IMR-90 (cell line): ENCODE data around the gene MARCHF7. TPM values are rescaled to one million over a fixed set of nuclear protein-coding genes. Genes with fewer than 3 reads are reported as not detected.

Experiments used
- ATAC-seq: fragments of 200-7000 bp; cut with Tn5 transposase; 2 replicates; pipeline ENCODE4 v1.9.1; 2020; ENCODE audit warnings: low read depth, mild to moderate bottlenecking, moderate library complexity
- BruUV-seq: library from RNA; stranded (reverse); fragments of 400-500 nt; replicated peaks from 2 replicates; lab custom pipeline; 2021; lab: Mats Ljungman, UMichigan
- CTCF ChIA-PET: fragments of 300-600 bp; formaldehyde crosslinking; extraction: SDS; loops from one replicate; lab custom pipeline; 2021; ENCODE audit warnings: antibody characterized with exemption; lab: Yijun Ruan, JAX
- POLR2A ChIA-PET: fragments of 300-600 bp; sonication (Branson Sonifier 250); formaldehyde crosslinking; loops from one replicate; lab custom pipeline; 2022; ENCODE audit warnings: antibody characterized with exemption; ENCODE audit not compliant: unreplicated experiment; lab: Charles Lee
- DNase-seq: peaks from one replicate; pipeline ENCODE4 v3.0.0; 2013
- H2AFZ ChIP-seq: replicated peaks from 2 replicates; pipeline ENCODE3; 2013; ENCODE audit warnings: low read length, mild to moderate bottlenecking; ENCODE audit not compliant: poor library complexity
- H2AK5ac ChIP-seq: 2 replicates; pipeline ENCODE4 v1.6.1; 2013; ENCODE audit warnings: low read depth, low read length, inconsistent platforms
- H2AK9ac ChIP-seq: replicated peaks from 2 replicates; pipeline ENCODE3; 2013; ENCODE audit warnings: mild to moderate bottlenecking, low read depth, low read length, moderate library complexity; ENCODE audit not compliant: poor library complexity
- H2BK120ac ChIP-seq: 2 replicates; pipeline ENCODE4 v1.6.1; 2013; ENCODE audit warnings: low read depth, low read length, inconsistent platforms
- H2BK15ac ChIP-seq: 3 replicates; pipeline ENCODE4 v1.6.1; 2013; ENCODE audit warnings: low read depth, low read length, inconsistent platforms
- H2BK20ac ChIP-seq: 2 replicates; pipeline ENCODE4 v1.6.1; 2013; ENCODE audit warnings: low read depth, mild to moderate bottlenecking, inconsistent platforms, low read length, moderate library complexity
- H2BK5ac ChIP-seq: 2 replicates; pipeline ENCODE4 v1.6.1; 2013; ENCODE audit warnings: mild to moderate bottlenecking, low read depth, low read length, inconsistent platforms; ENCODE audit not compliant: poor library complexity, severe bottlenecking
- H3K14ac ChIP-seq: replicated peaks from 2 replicates; pipeline ENCODE4 v1.6.1; 2013; ENCODE audit warnings: low read depth, low read length, inconsistent platforms
- H3K18ac ChIP-seq: 2 replicates; pipeline ENCODE4 v1.6.1; 2013; ENCODE audit warnings: low read depth, low read length, control low read depth
- H3K23ac ChIP-seq: 2 replicates; pipeline ENCODE4 v1.6.1; 2013; ENCODE audit warnings: low read depth, low read length, inconsistent platforms
- H3K27ac ChIP-seq: 2 replicates; pipeline ENCODE4 v1.5.1; 2013; ENCODE audit warnings: mild to moderate bottlenecking, control low read depth, low read length; ENCODE audit not compliant: insufficient read depth
- H3K27me3 ChIP-seq: 2 replicates; pipeline ENCODE4 v1.6.1; 2013; ENCODE audit warnings: low read length; ENCODE audit not compliant: control insufficient read depth, insufficient read depth
- H3K36me3 ChIP-seq: 2 replicates; pipeline ENCODE4 v1.6.1; 2013; ENCODE audit warnings: low read length, mixed read lengths; ENCODE audit not compliant: control insufficient read depth, insufficient read depth
- H3K4ac ChIP-seq: 2 replicates; pipeline ENCODE4 v1.6.1; 2013; ENCODE audit warnings: low read depth, low read length, inconsistent platforms
- H3K4me1 ChIP-seq: 2 replicates; pipeline ENCODE4 v1.6.1; 2013; ENCODE audit warnings: low read length, mixed read lengths; ENCODE audit not compliant: control insufficient read depth, insufficient read depth
- H3K4me2 ChIP-seq: 2 replicates; pipeline ENCODE4 v1.6.1; 2013; ENCODE audit warnings: low read depth, mild to moderate bottlenecking, control low read depth, low read length, moderate library complexity
- H3K4me3 ChIP-seq: 2 replicates; pipeline ENCODE4 v1.5.1; 2013; ENCODE audit warnings: low read depth, mild to moderate bottlenecking, control low read depth, low read length, moderate library complexity; ENCODE audit not compliant: insufficient read depth
- H3K56ac ChIP-seq: 2 replicates; pipeline ENCODE4 v1.6.1; 2013; ENCODE audit warnings: low read length, inconsistent platforms; ENCODE audit not compliant: insufficient read depth; ENCODE audit errors: extremely low read depth
- H3K79me1 ChIP-seq, 2 experiments: 2 replicates each; pipeline ENCODE4 v1.6.1; 2013; ENCODE audit warnings: low read length in 2 of 2, inconsistent platforms in 1 of 2, low read depth in 1 of 2
- H3K9ac ChIP-seq: 2 replicates; pipeline ENCODE4 v1.6.1; 2013; ENCODE audit warnings: low read depth, low read length, control low read depth
- H3K9me1 ChIP-seq: 2 replicates; pipeline ENCODE4 v1.6.1; 2013; ENCODE audit warnings: low read length, inconsistent platforms; ENCODE audit not compliant: insufficient read depth
- H3K9me3 ChIP-seq: 2 replicates; pipeline ENCODE4 v1.6.1; 2013; ENCODE audit warnings: low read length; ENCODE audit not compliant: control insufficient read depth, insufficient read depth
- H4K20me1 ChIP-seq: 2 replicates; pipeline ENCODE4 v1.6.1; 2013; ENCODE audit warnings: low read length, inconsistent platforms; ENCODE audit not compliant: insufficient read depth
- H4K5ac ChIP-seq: 2 replicates; pipeline ENCODE4 v1.6.1; 2013; ENCODE audit warnings: mild to moderate bottlenecking, low read depth, low read length, control low read depth
- H4K8ac ChIP-seq, 2 experiments: 2 replicates each; pipeline ENCODE4 v1.6.1; 2013; ENCODE audit warnings: low read depth in 2 of 2, low read length in 2 of 2, control low read depth in 1 of 2, inconsistent platforms in 1 of 2
- H4K91ac ChIP-seq: 2 replicates; pipeline ENCODE4 v1.6.1; 2013; ENCODE audit warnings: low read depth, low read length, inconsistent platforms; ENCODE audit not compliant: insufficient read depth
- BHLHE40 ChIP-seq: fragments of 150-350 bp; IDR thresholded peaks from 2 replicates; pipeline ENCODE4 v1.6.1; 2016; ENCODE audit warnings: mild to moderate bottlenecking, low read depth, low read length
- MAZ ChIP-seq: IDR thresholded peaks from 2 replicates; pipeline ENCODE4 v1.6.1; 2012; ENCODE audit warnings: low read depth, mild to moderate bottlenecking, low read length, improper control_type of control experiment, moderate library complexity, borderline replicate concordance
- RFX5 ChIP-seq: IDR thresholded peaks from 2 replicates; pipeline ENCODE4 v1.8.0; 2012; ENCODE audit warnings: low read depth, mild to moderate bottlenecking, low read length, moderate library complexity
- WGBS, 2 experiments: methylation state at CpG; one replicate each; pipeline versions ENCODE4 v1.1.5 to v1.1.7; 2013; ENCODE audit warnings: missing lambda C conversion rate in 2 of 2; ENCODE audit not compliant: insufficient read length in 1 of 2; ENCODE audit errors: extremely low coverage in 2 of 2; 5-methylcytosine and 5-hydroxymethylcytosine counted together
- dilution Hi-C: fragments of 300-500 bp; cut with HindIII; formaldehyde crosslinking; loops from one replicate; pipeline ENCODE4 v1.14.3; 2018; ENCODE audit warnings: low sequenced_read_pairs; ENCODE audit not compliant: unreplicated experiment
- in situ Hi-C: fragments of 300-500 bp; cut with MboI; formaldehyde crosslinking; loops from 3 replicates; pipeline ENCODE4 v1.14.3; 2019; ENCODE audit warnings: low sequenced_read_pairs, inconsistent platforms, mixed read lengths
- intact Hi-C: fragments of 100-400 bp; cut with micrococcal nuclease; formaldehyde crosslinking; loops from 2 replicates; pipeline ENCODE4 v1.10.0; 2022
- polyA plus RNA-seq, 3 experiments: library from polyadenylated mRNA; depleted of rRNA; stranded (reverse); fragments of >200 nt; gene quantifications; 2 replicates each; pipeline ENCODE4 v1.2.3, GENCODE V29; 2012; ENCODE audit warnings: low replicate concordance in 1 of 3
- total RNA-seq: library from RNA; depleted of rRNA; stranded (reverse); fragments of >200 nt; gene quantifications from 2 replicates; pipeline ENCODE4 v1.2.3, GENCODE V29; 2012

The MARCHF7 gene
- total and polyA plus RNA-seq, 2 of the 4 experiments (the other 2 are of a cell fraction), result 59.1 to 193 TPM

DNA sequence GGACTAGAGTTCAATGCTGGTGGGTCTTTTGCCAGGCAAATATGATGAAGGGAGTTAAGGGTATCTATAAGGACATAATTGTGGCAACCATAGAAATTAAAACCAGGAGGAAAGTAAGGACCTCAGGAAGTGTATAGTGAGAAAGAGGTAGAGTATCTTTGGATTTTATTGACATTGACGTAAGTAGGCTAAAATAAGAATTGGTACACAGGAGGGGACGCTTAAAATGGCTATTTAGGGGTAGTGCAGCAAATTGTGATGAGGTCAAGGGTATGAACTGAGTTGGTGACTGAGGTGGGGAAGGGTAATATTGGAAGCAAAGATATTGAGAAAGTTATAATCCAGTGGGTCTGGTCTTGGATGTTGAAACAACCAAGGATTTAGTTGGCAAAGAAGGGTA lies 42.7 kb downstream of the MARCHF7 start:
- Histone ChIP-seq H3K9me1 (no peaks in the 10 kb centered on the region), H3K56ac (no peak overlapping the region), H4K8ac (no peak overlapping the region), H2BK120ac (no peak overlapping the region), H3K14ac (no peak overlapping the region), H3K23ac (no peak overlapping the region), H3K9me3 (no peaks in the 10 kb centered on the region), H3K27ac (no peak overlapping the region), H2BK5ac (no peak overlapping the region), H3K36me3 (peaks cover 25% of the 10 kb centered on the region), H4K91ac (no peak overlapping the region), H2AFZ (no peak overlapping the region), H3K4me3 (no peak overlapping the region), H3K9ac (no peak overlapping the region), H3K4ac (no peak overlapping the region), H4K5ac (no peak overlapping the region), H3K79me1 (peaks cover 38 to 62% of the 10 kb centered on the region in 2 experiments; a peak in 3 of 4 replicates), H2AK9ac (no peak overlapping the region), H2BK20ac (no peak overlapping the region), H3K18ac (no peak overlapping the region), H4K20me1 (peaks cover 55% of the 10 kb centered on the region), H2AK5ac (no peak overlapping the region), H3K4me2 (no peak overlapping the region), H3K4me1 (peaks cover 3% of the 10 kb centered on the region), H3K27me3 (no peaks in the 10 kb centered on the region), H2BK15ac (no peak overlapping the region)
- ChIA-PET CTCF (no interaction called here), POLR2A (no interaction called here)
- ATAC-seq (no peak), DNase-seq (no peak)
- intact Hi-C loops (no loop called here), dilution Hi-C loops (no loop called here), in situ Hi-C loops (no loop called here)
- no peak for TF ChIP-seq RFX5
- TF ChIP-seq BHLHE40, result no peak
- no peak for TF ChIP-seq MAZ
- no TSS peak for BruUV-seq
- WGBS, 2 experiments, result 100% methylated on average over 2 of the region's 2 CpGs; no CpG with 5 or more reads in 1 of the 2 experiments
